Fibroblast of lung (primary cell): Measurements from ENCODE around the gene RIGI. TPM values are rescaled to one million over a fixed set of nuclear protein-coding genes. Genes with fewer than 3 reads are reported as not detected.
A peak's percentile ranks its signal among the peaks of the same experiment; 100 is the strongest.

Experiments used
- DNase-seq, 2 donors: peaks; one replicate each; pipeline versions ENCODE4 v3.0.0 to v3.0.0-alpha.2; 2010; ENCODE audit warnings: low read depth in 2 of 2
- H2AFZ ChIP-seq: 2 replicates; pipeline ENCODE4 v1.5.1; 2012; ENCODE audit warnings: low read length, control low read depth, inconsistent platforms
- H3K27ac ChIP-seq: 2 replicates; pipeline ENCODE4 v1.5.1; 2011; ENCODE audit warnings: low read length, control low read depth; ENCODE audit not compliant: insufficient read depth
- H3K27me3 ChIP-seq: 2 replicates; pipeline ENCODE4 v1.5.1; 2011; ENCODE audit warnings: mild to moderate bottlenecking, low read length; ENCODE audit not compliant: control insufficient read depth, insufficient read depth
- H3K36me3 ChIP-seq: 2 replicates; pipeline ENCODE4 v1.5.1; 2011; ENCODE audit warnings: low read length; ENCODE audit not compliant: control insufficient read depth, insufficient read depth
- H3K4me1 ChIP-seq: 2 replicates; pipeline ENCODE4 v1.5.1; 2011; ENCODE audit warnings: low read length; ENCODE audit not compliant: control insufficient read depth, insufficient read depth; ENCODE audit errors: extremely low read depth
- H3K4me2 ChIP-seq: 2 replicates; pipeline ENCODE4 v1.5.1; 2011; ENCODE audit warnings: low read length, control low read depth; ENCODE audit not compliant: insufficient read depth; ENCODE audit errors: extremely low read depth
- H3K4me3 ChIP-seq, 4 experiments: fragments of 200-600 bp in 1 of 4; sonication (generic) in 1 of 4; replicated peaks in 1 of 4; 2 replicates each; pipeline ENCODE4 v1.5.1; 2011 to 2016; ENCODE audit warnings: low read length in 4 of 4, low read depth in 3 of 4, mild to moderate bottlenecking in 3 of 4, control low read depth in 2 of 4, inconsistent platforms in 1 of 4, mixed read lengths in 1 of 4; ENCODE audit not compliant: insufficient read depth in 1 of 4; ENCODE audit errors: control extremely low read depth in 1 of 4
- H3K79me2 ChIP-seq: 2 replicates; pipeline ENCODE4 v1.5.1; 2012; ENCODE audit warnings: mild to moderate bottlenecking, low read length, inconsistent platforms; ENCODE audit not compliant: control insufficient read depth, insufficient read depth
- H3K9ac ChIP-seq: 2 replicates; pipeline ENCODE4 v1.5.1; 2011; ENCODE audit warnings: mild to moderate bottlenecking, low read length, control low read depth; ENCODE audit not compliant: insufficient read depth
- H3K9me3 ChIP-seq: 2 replicates; pipeline ENCODE4 v1.5.1; 2012; ENCODE audit warnings: low read depth, low read length; ENCODE audit not compliant: control insufficient read depth, insufficient read depth
- H4K20me1 ChIP-seq: 2 replicates; pipeline ENCODE4 v1.5.1; 2011; ENCODE audit warnings: low read length; ENCODE audit not compliant: control insufficient read depth, insufficient read depth; ENCODE audit errors: extremely low read depth
- CTCF ChIP-seq, 2 donors: IDR thresholded peaks in 1 of 2; conservative IDR thresholded peaks in 1 of 2; 1 replicate in 1 of 2; 2 replicates in 1 of 2; pipeline ENCODE4 v1.5.1; 2011 to 2012; ENCODE audit warnings: low read length in 2 of 2, control low read depth in 1 of 2, inconsistent platforms in 1 of 2, low read depth in 1 of 2, mild to moderate bottlenecking in 1 of 2
- EZH2 ChIP-seq: IDR thresholded peaks from 2 replicates; pipeline ENCODE4 v1.5.1; 2012; ENCODE audit warnings: low read length, control low read depth, mild to moderate bottlenecking; ENCODE audit errors: missing control alignments
- polyA plus RNA-seq, 2 donors: library from polyadenylated mRNA; depleted of rRNA in 1 of 2; stranded (reverse) in 1 of 2; unstranded in 1 of 2; fragments of >200 nt; gene quantifications; 2 replicates each; pipeline ENCODE4 v1.2.1, GENCODE V29; 2011 to 2012; ENCODE audit warnings: missing spikeins in 1 of 2
- total RNA-seq: library from RNA; depleted of rRNA; stranded (reverse); fragments of >200 nt; gene quantifications from 2 replicates; pipeline ENCODE4 v1.2.1, GENCODE V29; 2014

RIGI gene
- total and polyA plus RNA-seq, 2 donors (not counting 1 experiment from before 2014, with no cell fraction given): 8.8 to 13.2 TPM

- peaks cover 23% of the 10 kb centered on the region for H3K79me2 ChIP-seq
- no peak overlapping the region for H3K9ac ChIP-seq
- DNase-seq: no peak
- H3K9me3 ChIP-seq: no peaks in the 10 kb centered on the region
- no peaks in the 10 kb centered on the region for H3K36me3 ChIP-seq
- no peak overlapping the region for H2AFZ ChIP-seq
- H3K27ac ChIP-seq: no peak overlapping the region
- no peaks in the 10 kb centered on the region for H3K4me1 ChIP-seq
- H4K20me1 ChIP-seq: no peaks in the 10 kb centered on the region
- no peak overlapping the region for H3K4me2 ChIP-seq
- no peak overlapping the region for H3K4me3 ChIP-seq
- TF ChIP-seq EZH2 (no peak), CTCF (conservative IDR thresholded peaks at IDR 0.05 in 1 of 2, IDR thresholded peaks at IDR 0.05 in 1 of 2; ENCODE audit: low read depth in 1 of 2, low read length in 2 of 2) (no peak)
- H3K27me3 ChIP-seq: no peaks in the 10 kb centered on the region
Observed at GRCh38 chr9:32554591-32554990, 28.6 kb upstream of the RIGI start.

- peaks cover 28% of the 10 kb centered on the region for H3K79me2 ChIP-seq
- H3K9me3 ChIP-seq: no peaks in the 10 kb centered on the region
- no peak for TF ChIP-seq CTCF (conservative IDR thresholded peaks at IDR 0.05 in 1 of 2, IDR thresholded peaks at IDR 0.05 in 1 of 2; ENCODE audit: low read depth in 1 of 2, low read length in 2 of 2)
- no peak for TF ChIP-seq EZH2
- no peaks in the 10 kb centered on the region for H3K4me1 ChIP-seq
- H4K20me1 ChIP-seq: no peaks in the 10 kb centered on the region
- H3K27ac ChIP-seq: no peak overlapping the region
- peak in 1 of 2 donors; percentile 41 for DNase-seq
- no peak overlapping the region for H2AFZ ChIP-seq
- no peak overlapping the region for H3K4me3 ChIP-seq
- H3K4me2 ChIP-seq: no peak overlapping the region
- no peaks in the 10 kb centered on the region for H3K36me3 ChIP-seq
- no peaks in the 10 kb centered on the region for H3K27me3 ChIP-seq
- H3K9ac ChIP-seq: no peak overlapping the region
Observed at GRCh38 chr9:32554107-32554506, 28.1 kb upstream of the RIGI start.

GRCh38 chr9:32552172-32552872, 26.3 kb upstream of the RIGI start, which contains the start of the genes SMIM27 and TOPORS:
SMIM27 (plus strand) TSS chr9:32552327; CDS start chr9:32552435, 108 bp downstream.
TOPORS (minus strand) TSS chr9:32552586; CDS start chr9:32552436, 150 bp downstream.
- peak; percentile 89 to 90 for DNase-seq
- peak within 1 kb of the TSS; percentile 90 for H2AFZ ChIP-seq
- TF ChIP-seq CTCF (conservative IDR thresholded peaks at IDR 0.05 in 1 of 2, IDR thresholded peaks at IDR 0.05 in 1 of 2; ENCODE audit: low read depth in 1 of 2, low read length in 2 of 2) (no peak), EZH2 (no peak)
- H3K4me1 ChIP-seq: no peaks in the 10 kb centered on the region
- peak within 1 kb of the TSS; percentile 98 for H3K27ac ChIP-seq
- peaks cover 40% of the 10 kb centered on the region for H3K79me2 ChIP-seq
- H4K20me1 ChIP-seq: no peaks in the 10 kb centered on the region
- no peaks in the 10 kb centered on the region for H3K9me3 ChIP-seq
- H3K36me3 ChIP-seq: no peaks in the 10 kb centered on the region
- peak within 1 kb of the TSS; percentile 97 for H3K9ac ChIP-seq
- H3K4me3 ChIP-seq: peak within 1 kb of the TSS; percentile 67 to 90 (median 76)
- peak within 1 kb of the TSS; percentile 91 for H3K4me2 ChIP-seq
- no peaks in the 10 kb centered on the region for H3K27me3 ChIP-seq
